ENCODE results near the gene ATP1B2.
A peak's percentile ranks its signal among the peaks of the same experiment; 100 is the strongest.

ATP1B2 gene

GRCh38 chr17:7685533-7686221, 35.0 kb downstream of the ATP1B2 start:
- DNase-seq (ENCODE audit: low read depth, low spot score) = peak; percentile 96

GRCh38 chr17:7686222-7687071, 35.7 kb downstream of the ATP1B2 start:
- DNase-seq (ENCODE audit: low read depth, low spot score) = peak; percentile 92

GRCh38 chr17:7687072-7687907, 36.6 kb downstream of the ATP1B2 start, which contains the start of gene TP53:
Gene TP53 (minus strand): TSS chr17:7687490. CDS start chr17:7676594, 10,896 bp downstream.
- DNase-seq (ENCODE audit: low read depth, low spot score) = peak; percentile 95

- DNase-seq (ENCODE audit: low read depth, low spot score) = peak; percentile 100
These were observed 37.4 kb downstream of the ATP1B2 start, which contains the start of gene WRAP53 for GRCh38 chr17:7687908-7688807. Gene WRAP53 (plus strand): TSS chr17:7688477. CDS start chr17:7688649, 172 bp downstream.

GRCh38 chr17:7688808-7689316, 38.1 kb downstream of the ATP1B2 start:
- DNase-seq (ENCODE audit: low read depth, low spot score) = no peak

- no peak for DNase-seq (ENCODE audit: low read depth, low spot score)
These were observed 44.9 kb downstream of the ATP1B2 start for GRCh38 chr17:7695586-7695985.

GRCh38 chr17:7697828-7698588, 47.3 kb downstream of the ATP1B2 start:
- no peak for DNase-seq (ENCODE audit: low read depth, low spot score)

GRCh38 chr17:7700510-7700909, 49.8 kb downstream of the ATP1B2 start:
- DNase-seq (ENCODE audit: low read depth, low spot score) = no peak

GRCh38 chr17:7701681-7702080, 51.0 kb downstream of the ATP1B2 start:
- no peak for DNase-seq (ENCODE audit: low read depth, low spot score)

GRCh38 chr17:7702776-7703175, 52.0 kb downstream of the ATP1B2 start:
- no peak for DNase-seq (ENCODE audit: low read depth, low spot score)

- peak; percentile 80 for DNase-seq (ENCODE audit: low read depth, low spot score)
These were observed 53.1 kb downstream of the ATP1B2 start for GRCh38 chr17:7703584-7704479.

- peak; percentile 79 for DNase-seq (ENCODE audit: low read depth, low spot score)
These were observed 54.0 kb downstream of the ATP1B2 start, which contains the start of gene EFNB3 for GRCh38 chr17:7704601-7705268. Gene EFNB3 (plus strand): TSS chr17:7705202. CDS start chr17:7705599, 397 bp downstream.

- peak; percentile 24 for DNase-seq (ENCODE audit: low read depth, low spot score)
These were observed 54.8 kb downstream of the ATP1B2 start for GRCh38 chr17:7705269-7706255.

- DNase-seq (ENCODE audit: low read depth, low spot score) = no peak
These were observed 56.1 kb downstream of the ATP1B2 start for GRCh38 chr17:7706631-7707354.
